A549 (cell line): ENCODE results near the gene KMT2D. TPM values are rescaled to one million over a fixed set of nuclear protein-coding genes. Genes with fewer than 3 reads are reported as not detected.

Source experiments
- ATAC-seq, 2 experiments: fragments of 200-7000 bp in 1 of 2; fragments of >200 bp in 1 of 2; cut with Nextera tagmentation in 1 of 2; cut with Tn5 transposase in 1 of 2; 3 replicates each; pipeline versions ENCODE4 v1.8.0 to v1.9.1; 2018 to 2020; ENCODE audit warnings: mild to moderate bottlenecking in 1 of 2, moderate library complexity in 1 of 2
- CTCF ChIA-PET: fragments of 300-600 bp; sonication (Branson Sonifier 250); formaldehyde crosslinking; extraction: SDS; loops from one replicate; lab custom pipeline; 2021; ENCODE audit warnings: antibody characterized with exemption, inconsistent platforms; lab: Yijun Ruan, JAX
- POLR2A ChIA-PET: fragments of 350-600 bp; formaldehyde crosslinking; extraction: SDS; loops from one replicate; lab custom pipeline; 2021; ENCODE audit warnings: antibody characterized with exemption, inconsistent platforms; lab: Yijun Ruan, JAX
- DNase-seq, 2 experiments: peaks; one replicate each; pipeline versions ENCODE4 v3.0.0 to v3.0.0-alpha.2; 2011 to 2016; ENCODE audit warnings: low read depth in 1 of 2, low spot score in 1 of 2
- FAIRE-seq: peaks from 2 replicates; lab custom pipeline; 2011; peaks lifted over from hg19 to GRCh38; lab: Jason Lieb, UNC
- H3K27ac ChIP-seq, 2 experiments: fragments of >200 bp; sonication (Bioruptor Twin); formaldehyde crosslinking; 3 replicates each; pipeline ENCODE4 v1.5.1; 2016 to 2017
- H3K4me1 ChIP-seq: fragments of >200 bp; sonication (Bioruptor Twin); formaldehyde crosslinking; 3 replicates; pipeline ENCODE4 v1.6.1; 2016
- H3K4me2 ChIP-seq: fragments of >200 bp; sonication (Bioruptor Twin); formaldehyde crosslinking; 3 replicates; pipeline ENCODE4 v1.6.1; 2016
- H3K4me3 ChIP-seq: fragments of >200 bp; sonication (Bioruptor Twin); formaldehyde crosslinking; 3 replicates; pipeline ENCODE4 v1.5.1; 2016
- H3K9me3 ChIP-seq: fragments of >200 bp; sonication (Bioruptor Twin); formaldehyde crosslinking; 3 replicates; pipeline ENCODE4 v1.6.1; 2016
- CBX8 ChIP-seq: fragments of 200-600 bp; sonication (generic); IDR thresholded peaks from 2 replicates; pipeline ENCODE4 v1.6.1; 2016
- CHD2 ChIP-seq: fragments of 150-350 bp; IDR thresholded peaks from 2 replicates; pipeline ENCODE4 v1.6.1; 2014; ENCODE audit warnings: low read length; ENCODE audit not compliant: partially characterized antibody
- EHMT2 ChIP-seq: fragments of 200-600 bp; sonication (generic); IDR thresholded peaks from 2 replicates; pipeline ENCODE4 v1.6.1; 2016; ENCODE audit warnings: antibody characterized with exemption, low read depth, mild to moderate bottlenecking, moderate library complexity
- ELK1 ChIP-seq: fragments of 150-350 bp; IDR thresholded peaks from 2 replicates; pipeline ENCODE4 v1.6.1; 2014; ENCODE audit warnings: low read depth, mild to moderate bottlenecking, low read length
- EP300 ChIP-seq, 2 experiments: fragments of >200 bp; sonication (Bioruptor Twin); formaldehyde crosslinking; IDR thresholded peaks; 2 replicates in 1 of 2; 3 replicates in 1 of 2; pipeline ENCODE4 v1.6.1; 2016 to 2017
- GATA3 ChIP-seq: IDR thresholded peaks from 2 replicates; pipeline ENCODE4 v1.6.1; 2012; ENCODE audit warnings: borderline replicate concordance
- HMGXB4 ChIP-seq: fragments of 250-450 bp; sonication (Bioruptor Pico); IDR thresholded peaks from 2 replicates; pipeline ENCODE4 v1.5.0; 2021; ENCODE audit warnings: mild to moderate bottlenecking, moderate library complexity, borderline replicate concordance
- HOXB13 ChIP-seq: fragments of 250-450 bp; sonication (Bioruptor Pico); IDR thresholded peaks from 2 replicates; pipeline ENCODE4 v1.5.0; 2020; ENCODE audit warnings: low read depth, mild to moderate bottlenecking, moderate library complexity
- JUN ChIP-seq, 2 experiments: fragments of >200 bp; sonication (Bioruptor Twin); formaldehyde crosslinking; IDR thresholded peaks; 2 replicates in 1 of 2; 3 replicates in 1 of 2; pipeline ENCODE4 v1.6.1; 2016 to 2017
- KDM1A ChIP-seq: fragments of 200-600 bp; sonication (generic); IDR thresholded peaks from 2 replicates; pipeline ENCODE4 v1.6.1; 2016; ENCODE audit warnings: low read depth, mild to moderate bottlenecking
- MAX ChIP-seq: IDR thresholded peaks from 2 replicates; pipeline ENCODE4 v1.6.1; 2012
- MAZ ChIP-seq: fragments of 150-350 bp; IDR thresholded peaks from 2 replicates; pipeline ENCODE4 v1.6.1; 2014; ENCODE audit warnings: antibody characterized with exemption, low read depth, low read length, borderline replicate concordance
- NFE2L2 ChIP-seq: fragments of 150-350 bp; conservative IDR thresholded peaks from 2 replicates; pipeline ENCODE4 v1.6.1; 2014; ENCODE audit warnings: low read length
- PHF8 ChIP-seq: fragments of 200-600 bp; sonication (generic); IDR thresholded peaks from 2 replicates; pipeline ENCODE4 v1.6.1; 2016; ENCODE audit warnings: low read depth, mild to moderate bottlenecking, antibody characterized with exemption, moderate library complexity, borderline replicate concordance
- POLR2A ChIP-seq: IDR thresholded peaks from 2 replicates; pipeline ENCODE4 v1.6.1; 2012; ENCODE audit warnings: mild to moderate bottlenecking, low read length
- SMC3 ChIP-seq: fragments of >200 bp; sonication (Bioruptor Twin); formaldehyde crosslinking; IDR thresholded peaks from 3 replicates; pipeline ENCODE4 v1.6.1; 2018; ENCODE audit warnings: inconsistent platforms
- ZC3H11A ChIP-seq: fragments of 450-650 bp; IDR thresholded peaks from 2 replicates; pipeline ENCODE4 v1.6.1; 2014; ENCODE audit warnings: antibody characterized with exemption, mild to moderate bottlenecking
- ZNF302 ChIP-seq: fragments of 250-450 bp; sonication (Bioruptor Pico); IDR thresholded peaks from 2 replicates; pipeline ENCODE4 v1.9.0; 2021; ENCODE audit warnings: inconsistent platforms, mild to moderate bottlenecking, moderate library complexity
- WGBS: methylation state at CpG from one replicate; pipeline ENCODE4 v1.1.6; 2017; ENCODE audit errors: missing lambda C conversion rate; 5-methylcytosine and 5-hydroxymethylcytosine counted together
- polyA plus RNA-seq, 4 experiments: library from polyadenylated mRNA; depleted of rRNA in 3 of 4; stranded (reverse); fragments of >200 nt; fragmentation: RNase III in 1 of 4; extraction: RNeasy Plus Mini Kit Qiagen cat#74134 plus additional on column Dnase treatment in 1 of 4; gene quantifications; 2 replicates in 3 of 4; 3 replicates in 1 of 4; pipeline ENCODE4 v1.2.3, GENCODE V29; 2011 to 2017
- TF ChIP-seq, protein P1 (sequence below): fragments of 450-650 bp; IDR thresholded peaks from 2 replicates; pipeline ENCODE4 v1.6.1; 2014; ENCODE audit warnings: antibody characterized with exemption
- TF ChIP-seq, protein P2 (sequence below): IDR thresholded peaks from 2 replicates; pipeline ENCODE4 v1.6.1; 2012; ENCODE audit warnings: low read depth, borderline replicate concordance
- TF ChIP-seq, protein P3 (sequence below): fragments of >200 bp; sonication (Bioruptor Twin); formaldehyde crosslinking; IDR thresholded peaks from 2 replicates; pipeline ENCODE4 v1.6.1; 2016

The KMT2D gene
- polyA plus RNA-seq, 2 of the 4 experiments (the other 2 are of a cell fraction): 17.6 to 20.0 TPM

GRCh38 chr12:49069507-49070346, 9.1 kb upstream of the KMT2D start, which contains the start of gene RHEBL1 (continued):
- TF ChIP-seq, protein P1, sequence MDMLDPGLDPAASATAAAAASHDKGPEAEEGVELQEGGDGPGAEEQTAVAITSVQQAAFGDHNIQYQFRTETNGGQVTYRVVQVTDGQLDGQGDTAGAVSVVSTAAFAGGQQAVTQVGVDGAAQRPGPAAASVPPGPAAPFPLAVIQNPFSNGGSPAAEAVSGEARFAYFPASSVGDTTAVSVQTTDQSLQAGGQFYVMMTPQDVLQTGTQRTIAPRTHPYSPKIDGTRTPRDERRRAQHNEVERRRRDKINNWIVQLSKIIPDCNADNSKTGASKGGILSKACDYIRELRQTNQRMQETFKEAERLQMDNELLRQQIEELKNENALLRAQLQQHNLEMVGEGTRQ: peak; percentile 97

GRCh38 chr12:49068879-49069506, 8.4 kb upstream of the KMT2D start:
- WGBS: 27% methylated on average over 21 of the region's 21 CpGs
- ChIA-PET CTCF (interaction anchor here (0.8 to 12.6 kb wide), 9 partner anchors 11 to 166 kb away, joined by 3 to 172 read pairs (median 7); partner anchors contain the start of gene DHH), POLR2A (interaction anchor here (0.8 to 1.4 kb wide), 5 partner anchors 15 to 166 kb away, joined by 3 to 27 read pairs (median 3); partner anchors contain the start of genes TUBA1A and TUBA1B)
- Histone ChIP-seq H3K27ac (peak overlapping the region; percentile 51 to 85), H3K4me3 (peak overlapping the region; percentile 55), H3K4me1 (peaks cover 7% of the 10 kb centered on the region; the same call in 2 of the 3 replicates), H3K9me3 (no peaks in the 10 kb centered on the region), H3K4me2 (peak overlapping the region; percentile 85)
- TF ChIP-seq MAZ (no peak), CHD2 (no peak), PHF8 (no peak), ZC3H11A (no peak), POLR2A (no peak), EHMT2 (no peak), JUN (IDR thresholded peaks at IDR 0.05) (no peak), CBX8 (no peak), GATA3 (no peak), ELK1 (no peak), HOXB13 (CRISPR knock-in tag) (no peak), ZNF302 (CRISPR knock-in tag) (no peak), EP300 (IDR thresholded peaks at IDR 0.05) (no peak), KDM1A (no peak), NFE2L2 (no peak), HMGXB4 (no peak), MAX (no peak), SMC3 (no peak)
- TF ChIP-seq, protein P2, sequence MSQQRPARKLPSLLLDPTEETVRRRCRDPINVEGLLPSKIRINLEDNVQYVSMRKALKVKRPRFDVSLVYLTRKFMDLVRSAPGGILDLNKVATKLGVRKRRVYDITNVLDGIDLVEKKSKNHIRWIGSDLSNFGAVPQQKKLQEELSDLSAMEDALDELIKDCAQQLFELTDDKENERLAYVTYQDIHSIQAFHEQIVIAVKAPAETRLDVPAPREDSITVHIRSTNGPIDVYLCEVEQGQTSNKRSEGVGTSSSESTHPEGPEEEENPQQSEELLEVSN: no peak
- TF ChIP-seq, protein P3, sequence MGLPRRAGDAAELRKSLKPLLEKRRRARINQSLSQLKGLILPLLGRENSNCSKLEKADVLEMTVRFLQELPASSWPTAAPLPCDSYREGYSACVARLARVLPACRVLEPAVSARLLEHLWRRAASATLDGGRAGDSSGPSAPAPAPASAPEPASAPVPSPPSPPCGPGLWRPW: no peak
- DNase-seq (no peak), FAIRE-seq (no peak), ATAC-seq (peak; percentile 31 to 37; a peak in 5 of 6 replicates)
